D721Med (cell line): ENCODE results near the gene INPP1.

Experiments
- DNase-seq: peaks from one replicate; pipeline ENCODE4 v3.0.0; 2011; ENCODE audit warnings: low spot score; ENCODE audit not compliant: insufficient read length
- FAIRE-seq: peaks from 2 replicates; lab custom pipeline; 2011; peaks lifted over from hg19 to GRCh38; lab: Jason Lieb, UNC
- CTCF ChIP-seq: IDR thresholded peaks from 2 replicates; pipeline ENCODE4 v1.5.1; 2012; ENCODE audit warnings: mild to moderate bottlenecking, control low read depth; ENCODE audit not compliant: insufficient read depth; ENCODE audit errors: missing control alignments

INPP1 gene

GRCh38 chr2:190408538-190409271, 65.3 kb downstream of the INPP1 start:
- FAIRE-seq, result no peak
- no peak for TF ChIP-seq CTCF
- DNase-seq, result no peak

GRCh38 chr2:190409616-190410015, 66.2 kb downstream of the INPP1 start:
- no peak for TF ChIP-seq CTCF
- FAIRE-seq (no peak), DNase-seq (no peak)

- FAIRE-seq, result no peak
Observed at GRCh38 chr2:190410166-190410565, 66.8 kb downstream of the INPP1 start.

GRCh38 chr2:190412966-190413365, 69.6 kb downstream of the INPP1 start:
- TF ChIP-seq CTCF, result no peak
- FAIRE-seq, result no peak
- DNase-seq, result no peak

More at GRCh38 chr2:190410166-190410565, 66.8 kb downstream of the INPP1 start:
- TF ChIP-seq CTCF, result no peak
- DNase-seq, result no peak

- no peak for FAIRE-seq
Observed at GRCh38 chr2:190413421-190413820, 70.0 kb downstream of the INPP1 start.

GRCh38 chr2:190415251-190415650, 71.9 kb downstream of the INPP1 start:
- FAIRE-seq, result no peak
- TF ChIP-seq CTCF, result no peak
- DNase-seq, result no peak

More at GRCh38 chr2:190413421-190413820, 70.0 kb downstream of the INPP1 start:
- no peak for TF ChIP-seq CTCF
- no peak for DNase-seq

- FAIRE-seq (no peak), DNase-seq (no peak)
- no peak for TF ChIP-seq CTCF
Observed at GRCh38 chr2:190415794-190416775, 72.7 kb downstream of the INPP1 start.
